Neural cell (in vitro differentiated cells): Measurements from ENCODE around the gene PLK2. TPM values are rescaled to one million over a fixed set of nuclear protein-coding genes. Genes with fewer than 3 reads are reported as not detected.
A peak's percentile ranks its signal among the peaks of the same experiment; 100 is the strongest.

Source experiments
- H2AFZ ChIP-seq: fragments of 200-600, 300-800 bp; sonication (generic), shearing (Covaris generic); 2 replicates; pipeline ENCODE4 v1.6.0; 2014; ENCODE audit warnings: low read depth, mild to moderate bottlenecking, antibody characterized with exemption, low read length, moderate library complexity
- H3F3A ChIP-seq: fragments of 200-600 bp; shearing (Covaris generic); 2 replicates; pipeline ENCODE4 v1.6.1; 2016; ENCODE audit warnings: mild to moderate bottlenecking, moderate library complexity, mixed read lengths, antibody characterized with exemption, low read length; ENCODE audit not compliant: insufficient read depth, poor library complexity, severe bottlenecking
- H3K27ac ChIP-seq: fragments of 200-600, 300-800 bp; sonication (generic), shearing (Covaris generic); 2 replicates; pipeline ENCODE4 v1.5.1; 2014; ENCODE audit warnings: mild to moderate bottlenecking, low read length, moderate library complexity
- H3K27me3 ChIP-seq: fragments of 300-800, 200-600 bp; sonication (generic), shearing (Covaris generic); 2 replicates; pipeline ENCODE4 v1.6.0; 2014; ENCODE audit warnings: mild to moderate bottlenecking, low read depth, low read length, moderate library complexity; ENCODE audit not compliant: insufficient read depth
- H3K36me3 ChIP-seq: fragments of 300-800, 200-600 bp; sonication (generic), shearing (Covaris generic); 2 replicates; pipeline ENCODE4 v1.5.1; 2014; ENCODE audit warnings: mild to moderate bottlenecking, antibody characterized with exemption, low read length, moderate library complexity; ENCODE audit not compliant: insufficient read depth
- H3K4me2 ChIP-seq: fragments of 300-800, 200-600 bp; sonication (generic), shearing (Covaris generic); 2 replicates; pipeline ENCODE4 v1.6.0; 2014; ENCODE audit warnings: mild to moderate bottlenecking, low read length
- H3K4me3 ChIP-seq: fragments of 300-800, 200-600 bp; sonication (generic), shearing (Covaris generic); 2 replicates; pipeline ENCODE4 v1.5.1; 2014; ENCODE audit warnings: mild to moderate bottlenecking, low read length, moderate library complexity
- H3K79me2 ChIP-seq: fragments of 200-600 bp; shearing (Covaris generic); replicated peaks from 2 replicates; pipeline ENCODE4 v1.6.0; 2014; ENCODE audit warnings: mild to moderate bottlenecking, low read length, moderate library complexity; ENCODE audit not compliant: insufficient read depth
- H3K9ac ChIP-seq: fragments of 300-800, 200-600 bp; sonication (generic), shearing (Covaris generic); 2 replicates; pipeline ENCODE4 v1.6.1; 2016; ENCODE audit warnings: mild to moderate bottlenecking, low read length, mixed read lengths
- H3K9me2 ChIP-seq: fragments of 200-600 bp; shearing (Covaris generic); 2 replicates; pipeline ENCODE4 v1.6.1; 2016; ENCODE audit warnings: mild to moderate bottlenecking, low read length, mixed read lengths; ENCODE audit not compliant: insufficient read depth
- H3K9me3 ChIP-seq: fragments of 200-600, 300-800 bp; sonication (generic), shearing (Covaris generic); 2 replicates; pipeline ENCODE4 v1.6.1; 2016; ENCODE audit warnings: mild to moderate bottlenecking, mixed run types, low read length, moderate library complexity, mixed read lengths
- H4K20me1 ChIP-seq: fragments of 200-600 bp; shearing (Covaris generic); 2 replicates; pipeline ENCODE4 v1.6.1; 2016; ENCODE audit warnings: mild to moderate bottlenecking, mixed run types; ENCODE audit not compliant: insufficient read depth
- EP300 ChIP-seq: fragments of 450-650 bp; conservative IDR thresholded peaks from 2 replicates; pipeline ENCODE4 v1.6.1; 2014; ENCODE audit warnings: antibody characterized with exemption, mild to moderate bottlenecking, moderate library complexity; ENCODE audit not compliant: poor library complexity, severe bottlenecking
- EZH2 ChIP-seq: fragments of 200-600, 300-800 bp; shearing (Covaris generic), sonication (generic); IDR thresholded peaks from 2 replicates; pipeline ENCODE4 v1.6.1; 2014; ENCODE audit warnings: antibody characterized with exemption, low read length, borderline replicate concordance, mild to moderate bottlenecking; ENCODE audit not compliant: insufficient read depth, poor library complexity, severe bottlenecking
- MXI1 ChIP-seq: fragments of 450-650 bp; conservative IDR thresholded peaks from 2 replicates; pipeline ENCODE4 v1.6.1; 2014; ENCODE audit warnings: antibody characterized with exemption, mild to moderate bottlenecking; ENCODE audit not compliant: poor library complexity, severe bottlenecking
- POLR2AphosphoS5 ChIP-seq: IDR thresholded peaks from 2 replicates; pipeline ENCODE4 v1.6.1; 2012
- RAD21 ChIP-seq: fragments of 450-650 bp; conservative IDR thresholded peaks from 2 replicates; pipeline ENCODE4 v1.6.1; 2014; ENCODE audit warnings: antibody characterized with exemption, mild to moderate bottlenecking, moderate library complexity
- REST ChIP-seq: IDR thresholded peaks from 2 replicates; pipeline ENCODE4 v1.6.1; 2012; ENCODE audit warnings: borderline replicate concordance
- SMC3 ChIP-seq: fragments of 450-650 bp; conservative IDR thresholded peaks from 2 replicates; pipeline ENCODE4 v1.6.1; 2014; ENCODE audit warnings: antibody characterized with exemption, mild to moderate bottlenecking, moderate library complexity; ENCODE audit not compliant: poor library complexity
- TAF1 ChIP-seq: IDR thresholded peaks from 2 replicates; pipeline ENCODE4 v1.6.1; 2012; ENCODE audit warnings: low read depth
- polyA plus RNA-seq: library from polyadenylated mRNA; depleted of rRNA; stranded (reverse); fragments of >200 nt; gene quantifications from 2 replicates; pipeline ENCODE4 v1.2.3, GENCODE V29; 2014
- TF ChIP-seq, protein P1 (sequence below): fragments of 450-650 bp; IDR thresholded peaks from 2 replicates; pipeline ENCODE4 v1.5.1; 2014; ENCODE audit warnings: antibody characterized with exemption, mild to moderate bottlenecking, moderate library complexity; ENCODE audit not compliant: poor library complexity, severe bottlenecking

Gene PLK2
- polyA plus RNA-seq, 1 donor from 2014 or later = 309 TPM

DNA sequence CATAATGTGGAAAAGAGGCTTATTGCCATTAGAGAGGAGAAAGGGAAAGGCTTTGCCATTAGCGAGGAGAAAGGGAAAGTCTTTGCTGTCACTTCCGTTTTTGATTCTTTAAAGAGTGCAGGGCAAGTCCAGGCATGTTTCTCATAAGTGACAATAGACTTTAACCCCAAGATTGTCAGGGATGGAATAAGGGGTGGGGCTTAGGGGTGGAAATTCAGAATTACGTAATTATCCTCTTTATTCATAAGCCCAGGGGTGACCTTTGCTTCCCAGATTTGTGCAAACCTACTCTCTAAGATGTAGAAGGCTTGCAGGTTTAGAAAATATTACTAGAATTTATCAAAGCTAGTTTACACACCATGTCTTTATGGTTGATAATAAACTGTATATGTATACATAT lies 2.3 kb upstream of the PLK2 start:
- Histone ChIP-seq H3K9ac (peak overlapping the region; percentile 13), H3K36me3 (peaks cover 6% of the 10 kb centered on the region), H3K9me2 (no peaks in the 10 kb centered on the region), H3K9me3 (no peaks in the 10 kb centered on the region), H3K4me3 (no peak overlapping the region), H3F3A (no peaks in the 10 kb centered on the region), H3K27ac (peak overlapping the region; percentile 11), H3K4me2 (peak overlapping the region; percentile 6), H3K79me2 (peaks cover 23% of the 10 kb centered on the region), H4K20me1 (peaks cover 2% of the 10 kb centered on the region), H3K27me3 (no peaks in the 10 kb centered on the region), H2AFZ (no peak overlapping the region)
- TF ChIP-seq EP300 = no peak

- H3K9me3 ChIP-seq = no peaks in the 10 kb centered on the region
- H3K27me3 ChIP-seq = no peaks in the 10 kb centered on the region
- TF ChIP-seq, protein P1, sequence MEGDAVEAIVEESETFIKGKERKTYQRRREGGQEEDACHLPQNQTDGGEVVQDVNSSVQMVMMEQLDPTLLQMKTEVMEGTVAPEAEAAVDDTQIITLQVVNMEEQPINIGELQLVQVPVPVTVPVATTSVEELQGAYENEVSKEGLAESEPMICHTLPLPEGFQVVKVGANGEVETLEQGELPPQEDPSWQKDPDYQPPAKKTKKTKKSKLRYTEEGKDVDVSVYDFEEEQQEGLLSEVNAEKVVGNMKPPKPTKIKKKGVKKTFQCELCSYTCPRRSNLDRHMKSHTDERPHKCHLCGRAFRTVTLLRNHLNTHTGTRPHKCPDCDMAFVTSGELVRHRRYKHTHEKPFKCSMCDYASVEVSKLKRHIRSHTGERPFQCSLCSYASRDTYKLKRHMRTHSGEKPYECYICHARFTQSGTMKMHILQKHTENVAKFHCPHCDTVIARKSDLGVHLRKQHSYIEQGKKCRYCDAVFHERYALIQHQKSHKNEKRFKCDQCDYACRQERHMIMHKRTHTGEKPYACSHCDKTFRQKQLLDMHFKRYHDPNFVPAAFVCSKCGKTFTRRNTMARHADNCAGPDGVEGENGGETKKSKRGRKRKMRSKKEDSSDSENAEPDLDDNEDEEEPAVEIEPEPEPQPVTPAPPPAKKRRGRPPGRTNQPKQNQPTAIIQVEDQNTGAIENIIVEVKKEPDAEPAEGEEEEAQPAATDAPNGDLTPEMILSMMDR = peak; percentile 94
- TF ChIP-seq EZH2 = no peak
- TF ChIP-seq TAF1 = no peak
- TF ChIP-seq EP300 = no peak
- no peak for TF ChIP-seq MXI1
- TF ChIP-seq SMC3 = peak; percentile 99
- no peak for TF ChIP-seq POLR2AphosphoS5
- TF ChIP-seq REST = no peak
- TF ChIP-seq RAD21 = peak; percentile 98
- H2AFZ ChIP-seq = peak overlapping the region; percentile 56
- H3K79me2 ChIP-seq = peaks cover 36% of the 10 kb centered on the region
- peak overlapping the region; percentile 88 for H3K4me3 ChIP-seq
- H3K4me2 ChIP-seq = peak overlapping the region; percentile 43
- no peaks in the 10 kb centered on the region for H3F3A ChIP-seq
- H3K27ac ChIP-seq = peak overlapping the region; percentile 92
- peaks cover 15% of the 10 kb centered on the region for H3K36me3 ChIP-seq
- H4K20me1 ChIP-seq = peaks cover 5% of the 10 kb centered on the region
- H3K9me2 ChIP-seq = no peaks in the 10 kb centered on the region
- peak overlapping the region; percentile 96 for H3K9ac ChIP-seq
These were observed 923 bp upstream of the PLK2 start for GRCh38 chr5:58460732-58461286.
